DOHH2 (cell line): ENCODE measurements around the gene GALNS.

Experiments used
- H3F3A ChIP-seq: fragments of 200-600 bp; sonication (generic), shearing (Covaris generic); 2 replicates; pipeline ENCODE4 v1.6.0; 2016; ENCODE audit warnings: antibody characterized with exemption, mild to moderate bottlenecking; ENCODE audit not compliant: control insufficient read depth, insufficient read depth
- H3K27ac ChIP-seq: fragments of 200-600 bp; sonication (generic); 2 replicates; pipeline ENCODE4 v1.5.1; 2014; ENCODE audit warnings: low read depth, mild to moderate bottlenecking, low read length, moderate library complexity
- H3K27me3 ChIP-seq: fragments of 200-600 bp; sonication (generic); 2 replicates; pipeline ENCODE4 v1.6.1; 2014; ENCODE audit warnings: mild to moderate bottlenecking, low read length, mixed read lengths; ENCODE audit not compliant: control insufficient read depth
- H3K36me3 ChIP-seq: fragments of 200-600 bp; sonication (generic); 2 replicates; pipeline ENCODE4 v1.6.1; 2014; ENCODE audit warnings: mild to moderate bottlenecking, low read length, moderate library complexity, mixed read lengths; ENCODE audit not compliant: control insufficient read depth
- H3K4me1 ChIP-seq: fragments of 200-600 bp; sonication (generic); 2 replicates; pipeline ENCODE4 v1.6.1; 2014; ENCODE audit warnings: mild to moderate bottlenecking, low read length, mixed read lengths; ENCODE audit not compliant: control insufficient read depth
- H3K4me2 ChIP-seq: fragments of 200-600 bp; sonication (generic); 2 replicates; pipeline ENCODE4 v1.6.0; 2014; ENCODE audit warnings: mild to moderate bottlenecking, low read length, moderate library complexity
- H3K4me3 ChIP-seq: fragments of 200-600 bp; sonication (generic); 2 replicates; pipeline ENCODE4 v1.5.1; 2014; ENCODE audit warnings: mild to moderate bottlenecking, low read length, mixed read lengths
- H3K79me2 ChIP-seq: fragments of 200-600 bp; sonication (generic); 2 replicates; pipeline ENCODE4 v1.6.1; 2014; ENCODE audit warnings: mild to moderate bottlenecking, low read length, mixed read lengths; ENCODE audit not compliant: control insufficient read depth
- H3K9me2 ChIP-seq: fragments of 200-600 bp; sonication (generic); replicated peaks from 2 replicates; pipeline ENCODE4 v1.6.1; 2014; ENCODE audit warnings: mild to moderate bottlenecking, low read length, mixed read lengths; ENCODE audit not compliant: control insufficient read depth
- H3K9me3 ChIP-seq: fragments of 200-600 bp; sonication (generic); 2 replicates; pipeline ENCODE4 v1.6.1; 2014; ENCODE audit warnings: antibody characterized with exemption, low read length, mixed read lengths; ENCODE audit not compliant: control insufficient read depth, insufficient read depth
- H4K20me1 ChIP-seq: fragments of 200-600 bp; sonication (generic); 2 replicates; pipeline ENCODE4 v1.6.0; 2014; ENCODE audit warnings: low read depth, mild to moderate bottlenecking, antibody characterized with exemption, low read length, moderate library complexity; ENCODE audit not compliant: control insufficient read depth, insufficient read depth
- EZH2phosphoT487 ChIP-seq: fragments of 200-600 bp; sonication (generic); IDR thresholded peaks from 2 replicates; pipeline ENCODE4 v1.6.1; 2017; ENCODE audit warnings: borderline replicate concordance, mild to moderate bottlenecking, antibody characterized with exemption, low read length, moderate library complexity, mixed read lengths
- TF ChIP-seq, protein P1 (sequence below): fragments of 200-600 bp; sonication (generic); IDR thresholded peaks from one replicate; pipeline ENCODE4 v1.5.1; 2014; ENCODE audit warnings: antibody characterized with exemption, mild to moderate bottlenecking, low read depth, low read length; ENCODE audit not compliant: poor library complexity, severe bottlenecking

Gene GALNS

DNA sequence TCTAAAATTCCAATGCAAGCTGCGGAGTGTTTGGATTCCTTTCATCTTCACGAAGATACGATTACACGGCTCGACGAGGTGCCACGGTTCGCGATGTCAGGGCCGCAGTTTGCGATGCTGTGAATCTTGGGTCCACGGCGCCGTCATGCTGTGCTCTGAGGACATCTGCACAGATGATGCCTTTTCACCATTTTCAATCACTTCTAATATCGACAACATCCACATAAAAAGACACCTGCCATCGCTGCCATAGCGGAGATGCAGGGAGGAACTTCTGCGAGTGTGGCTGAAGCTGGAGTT is 38.2 kb downstream of the GALNS start:
- Histone ChIP-seq H3K36me3 (no peaks in the 10 kb centered on the region), H3K27ac (no peak overlapping the region), H3K9me3 (no peaks in the 10 kb centered on the region), H3K4me3 (no peak overlapping the region), H4K20me1 (no peaks in the 10 kb centered on the region), H3F3A (no peaks in the 10 kb centered on the region; the same call in 1 of the 2 replicates), H3K27me3 (no peaks in the 10 kb centered on the region), H3K9me2 (no peaks in the 10 kb centered on the region), H3K4me1 (no peaks in the 10 kb centered on the region), H3K4me2 (no peak overlapping the region), H3K79me2 (no peaks in the 10 kb centered on the region)
- TF ChIP-seq, protein P1, sequence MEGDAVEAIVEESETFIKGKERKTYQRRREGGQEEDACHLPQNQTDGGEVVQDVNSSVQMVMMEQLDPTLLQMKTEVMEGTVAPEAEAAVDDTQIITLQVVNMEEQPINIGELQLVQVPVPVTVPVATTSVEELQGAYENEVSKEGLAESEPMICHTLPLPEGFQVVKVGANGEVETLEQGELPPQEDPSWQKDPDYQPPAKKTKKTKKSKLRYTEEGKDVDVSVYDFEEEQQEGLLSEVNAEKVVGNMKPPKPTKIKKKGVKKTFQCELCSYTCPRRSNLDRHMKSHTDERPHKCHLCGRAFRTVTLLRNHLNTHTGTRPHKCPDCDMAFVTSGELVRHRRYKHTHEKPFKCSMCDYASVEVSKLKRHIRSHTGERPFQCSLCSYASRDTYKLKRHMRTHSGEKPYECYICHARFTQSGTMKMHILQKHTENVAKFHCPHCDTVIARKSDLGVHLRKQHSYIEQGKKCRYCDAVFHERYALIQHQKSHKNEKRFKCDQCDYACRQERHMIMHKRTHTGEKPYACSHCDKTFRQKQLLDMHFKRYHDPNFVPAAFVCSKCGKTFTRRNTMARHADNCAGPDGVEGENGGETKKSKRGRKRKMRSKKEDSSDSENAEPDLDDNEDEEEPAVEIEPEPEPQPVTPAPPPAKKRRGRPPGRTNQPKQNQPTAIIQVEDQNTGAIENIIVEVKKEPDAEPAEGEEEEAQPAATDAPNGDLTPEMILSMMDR = no peak
- TF ChIP-seq EZH2phosphoT487 = no peak

DNA sequence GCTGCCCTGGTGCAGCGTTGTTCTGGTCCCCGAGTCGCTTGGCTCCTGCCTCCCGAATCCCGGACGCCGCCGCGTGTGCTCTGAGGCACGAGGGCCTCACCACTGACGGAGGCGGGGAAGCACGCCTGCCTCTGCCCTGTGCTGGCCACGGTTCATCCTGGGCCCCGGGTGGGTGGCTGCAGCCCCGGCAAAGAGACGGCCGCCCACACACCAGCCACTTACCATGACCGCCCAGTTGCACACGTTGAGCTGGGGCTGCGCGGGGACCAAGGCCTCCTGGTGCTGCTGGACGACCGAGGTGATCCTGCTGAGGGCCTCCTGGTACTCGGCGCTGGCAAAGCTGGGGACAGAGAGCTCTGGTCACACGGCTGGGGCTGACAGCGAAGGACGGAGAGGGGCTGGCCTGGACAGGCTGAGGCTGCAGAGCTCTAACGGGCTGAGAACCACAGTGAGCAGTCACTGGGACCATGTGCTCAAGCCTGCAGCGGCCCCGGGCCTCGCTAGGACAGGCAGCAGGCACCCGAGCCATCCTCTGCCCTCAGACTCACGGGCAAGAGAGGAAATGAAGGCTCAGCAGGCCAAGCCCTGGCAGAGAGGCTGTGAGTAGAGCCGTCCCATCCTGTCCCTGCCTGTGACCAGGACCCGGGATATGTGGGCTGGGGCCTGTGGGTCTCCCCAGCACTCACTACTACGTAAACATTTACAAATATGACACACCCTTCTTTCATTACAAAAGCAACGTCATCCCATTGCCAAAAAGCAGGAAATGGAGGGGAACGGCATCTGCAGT is 38.8 kb downstream of the GALNS start:
- Histone ChIP-seq H3K27me3 (no peaks in the 10 kb centered on the region), H3K4me3 (no peak overlapping the region), H3K9me3 (no peaks in the 10 kb centered on the region), H3K9me2 (no peaks in the 10 kb centered on the region), H3F3A (no peaks in the 10 kb centered on the region; the same call in 1 of the 2 replicates), H3K4me1 (no peaks in the 10 kb centered on the region), H3K4me2 (no peak overlapping the region), H3K79me2 (no peaks in the 10 kb centered on the region), H4K20me1 (no peaks in the 10 kb centered on the region), H3K36me3 (no peaks in the 10 kb centered on the region), H3K27ac (no peak overlapping the region)
- TF ChIP-seq, protein P1 = no peak
- TF ChIP-seq EZH2phosphoT487 = no peak

DNA sequence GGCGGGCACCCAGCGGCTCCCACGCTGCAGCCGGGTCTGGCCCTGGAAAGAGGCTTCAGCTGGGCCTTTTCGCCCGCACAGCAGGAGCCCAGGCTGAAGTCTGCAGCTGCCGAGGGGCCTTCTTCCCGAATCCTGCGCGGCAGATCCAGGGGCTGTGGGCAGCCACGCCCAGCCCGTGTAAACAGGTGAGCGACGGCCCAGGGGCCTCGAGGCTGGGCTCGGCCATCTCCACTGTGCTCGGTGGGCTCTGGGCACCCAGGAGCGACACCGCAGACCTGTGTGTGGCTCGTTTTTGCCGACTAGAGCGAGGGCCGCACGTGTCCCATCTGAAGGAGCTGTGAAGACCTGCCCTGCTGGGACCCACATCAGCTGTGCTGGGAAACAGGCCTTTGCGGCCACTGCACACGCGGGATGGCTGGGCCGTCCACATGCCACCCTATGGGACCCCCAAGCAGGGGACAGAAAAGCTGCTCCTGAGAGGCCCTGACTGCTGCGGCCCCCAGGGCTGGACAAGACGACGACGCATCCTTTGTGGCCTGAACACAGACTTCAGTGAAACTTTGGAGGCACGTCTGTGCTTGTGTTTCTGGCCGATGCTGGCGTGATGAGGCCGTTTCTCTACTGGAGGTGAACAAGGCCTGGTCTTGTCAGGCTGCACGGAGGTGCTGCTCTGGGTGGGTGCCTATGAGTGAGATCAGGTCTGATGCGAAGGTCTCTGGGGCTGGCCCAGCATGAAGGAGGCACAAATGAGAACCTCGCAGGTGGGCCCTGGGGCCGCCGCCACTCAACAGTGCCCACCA is 39.8 kb downstream of the GALNS start:
- Histone ChIP-seq H3K9me2 (no peaks in the 10 kb centered on the region), H4K20me1 (no peaks in the 10 kb centered on the region), H3K4me2 (no peak overlapping the region), H3K79me2 (no peaks in the 10 kb centered on the region; the same call in 1 of the 2 replicates), H3K27me3 (no peaks in the 10 kb centered on the region), H3K4me1 (peaks cover 6% of the 10 kb centered on the region), H3K27ac (no peak overlapping the region), H3K36me3 (0 out of 2 replicates have a peak, but pooled peaks cover 4% of the 10 kb centered on the region), H3K9me3 (peaks cover 7% of the 10 kb centered on the region; the same call in 1 of the 2 replicates), H3F3A (no peaks in the 10 kb centered on the region; the same call in 1 of the 2 replicates), H3K4me3 (no peak overlapping the region)
- no peak for TF ChIP-seq EZH2phosphoT487
- TF ChIP-seq, protein P1 = no peak
